Fibroblast of lung (primary cell): ENCODE measurements around the gene EXOC6. TPM values are rescaled to one million over a fixed set of nuclear protein-coding genes. Genes with fewer than 3 reads are reported as not detected.
A peak's percentile ranks its signal among the peaks of the same experiment; 100 is the strongest.

Source experiments
- DNase-seq, 2 donors: peaks; one replicate each; pipeline versions ENCODE4 v3.0.0 to v3.0.0-alpha.2; 2010; ENCODE audit warnings: low read depth in 2 of 2
- H2AFZ ChIP-seq: 2 replicates; pipeline ENCODE4 v1.5.1; 2012; ENCODE audit warnings: low read length, control low read depth, inconsistent platforms
- H3K27ac ChIP-seq: 2 replicates; pipeline ENCODE4 v1.5.1; 2011; ENCODE audit warnings: low read length, control low read depth; ENCODE audit not compliant: insufficient read depth
- H3K27me3 ChIP-seq: 2 replicates; pipeline ENCODE4 v1.5.1; 2011; ENCODE audit warnings: mild to moderate bottlenecking, low read length; ENCODE audit not compliant: control insufficient read depth, insufficient read depth
- H3K36me3 ChIP-seq: 2 replicates; pipeline ENCODE4 v1.5.1; 2011; ENCODE audit warnings: low read length; ENCODE audit not compliant: control insufficient read depth, insufficient read depth
- H3K4me1 ChIP-seq: 2 replicates; pipeline ENCODE4 v1.5.1; 2011; ENCODE audit warnings: low read length; ENCODE audit not compliant: control insufficient read depth, insufficient read depth; ENCODE audit errors: extremely low read depth
- H3K4me2 ChIP-seq: 2 replicates; pipeline ENCODE4 v1.5.1; 2011; ENCODE audit warnings: low read length, control low read depth; ENCODE audit not compliant: insufficient read depth; ENCODE audit errors: extremely low read depth
- H3K4me3 ChIP-seq, 4 experiments: fragments of 200-600 bp in 1 of 4; sonication (generic) in 1 of 4; replicated peaks in 1 of 4; 2 replicates each; pipeline ENCODE4 v1.5.1; 2011 to 2016; ENCODE audit warnings: low read length in 4 of 4, low read depth in 3 of 4, mild to moderate bottlenecking in 3 of 4, control low read depth in 2 of 4, inconsistent platforms in 1 of 4, mixed read lengths in 1 of 4; ENCODE audit not compliant: insufficient read depth in 1 of 4; ENCODE audit errors: control extremely low read depth in 1 of 4
- H3K79me2 ChIP-seq: 2 replicates; pipeline ENCODE4 v1.5.1; 2012; ENCODE audit warnings: mild to moderate bottlenecking, low read length, inconsistent platforms; ENCODE audit not compliant: control insufficient read depth, insufficient read depth
- H3K9ac ChIP-seq: 2 replicates; pipeline ENCODE4 v1.5.1; 2011; ENCODE audit warnings: mild to moderate bottlenecking, low read length, control low read depth; ENCODE audit not compliant: insufficient read depth
- H3K9me3 ChIP-seq: 2 replicates; pipeline ENCODE4 v1.5.1; 2012; ENCODE audit warnings: low read depth, low read length; ENCODE audit not compliant: control insufficient read depth, insufficient read depth
- H4K20me1 ChIP-seq: 2 replicates; pipeline ENCODE4 v1.5.1; 2011; ENCODE audit warnings: low read length; ENCODE audit not compliant: control insufficient read depth, insufficient read depth; ENCODE audit errors: extremely low read depth
- EZH2 ChIP-seq: IDR thresholded peaks from 2 replicates; pipeline ENCODE4 v1.5.1; 2012; ENCODE audit warnings: low read length, control low read depth, mild to moderate bottlenecking; ENCODE audit errors: missing control alignments
- polyA plus RNA-seq, 2 donors: library from polyadenylated mRNA; depleted of rRNA in 1 of 2; stranded (reverse) in 1 of 2; unstranded in 1 of 2; fragments of >200 nt; gene quantifications; 2 replicates each; pipeline ENCODE4 v1.2.1, GENCODE V29; 2011 to 2012; ENCODE audit warnings: missing spikeins in 1 of 2
- total RNA-seq: library from RNA; depleted of rRNA; stranded (reverse); fragments of >200 nt; gene quantifications from 2 replicates; pipeline ENCODE4 v1.2.1, GENCODE V29; 2014
- TF ChIP-seq, protein P1 (sequence below), 2 donors: IDR thresholded peaks in 1 of 2; conservative IDR thresholded peaks in 1 of 2; 1 replicate in 1 of 2; 2 replicates in 1 of 2; pipeline ENCODE4 v1.5.1; 2011 to 2012; ENCODE audit warnings: low read length in 2 of 2, control low read depth in 1 of 2, inconsistent platforms in 1 of 2, low read depth in 1 of 2, mild to moderate bottlenecking in 1 of 2

Gene EXOC6
- total and polyA plus RNA-seq, 2 donors (not counting 1 experiment from before 2014, with no cell fraction given) = 6.2 to 9.2 TPM

- DNase-seq = peak; percentile 70 to 71
- H3K79me2 ChIP-seq = no peaks in the 10 kb centered on the region
- H2AFZ ChIP-seq = no peak overlapping the region
- TF ChIP-seq, protein P1, sequence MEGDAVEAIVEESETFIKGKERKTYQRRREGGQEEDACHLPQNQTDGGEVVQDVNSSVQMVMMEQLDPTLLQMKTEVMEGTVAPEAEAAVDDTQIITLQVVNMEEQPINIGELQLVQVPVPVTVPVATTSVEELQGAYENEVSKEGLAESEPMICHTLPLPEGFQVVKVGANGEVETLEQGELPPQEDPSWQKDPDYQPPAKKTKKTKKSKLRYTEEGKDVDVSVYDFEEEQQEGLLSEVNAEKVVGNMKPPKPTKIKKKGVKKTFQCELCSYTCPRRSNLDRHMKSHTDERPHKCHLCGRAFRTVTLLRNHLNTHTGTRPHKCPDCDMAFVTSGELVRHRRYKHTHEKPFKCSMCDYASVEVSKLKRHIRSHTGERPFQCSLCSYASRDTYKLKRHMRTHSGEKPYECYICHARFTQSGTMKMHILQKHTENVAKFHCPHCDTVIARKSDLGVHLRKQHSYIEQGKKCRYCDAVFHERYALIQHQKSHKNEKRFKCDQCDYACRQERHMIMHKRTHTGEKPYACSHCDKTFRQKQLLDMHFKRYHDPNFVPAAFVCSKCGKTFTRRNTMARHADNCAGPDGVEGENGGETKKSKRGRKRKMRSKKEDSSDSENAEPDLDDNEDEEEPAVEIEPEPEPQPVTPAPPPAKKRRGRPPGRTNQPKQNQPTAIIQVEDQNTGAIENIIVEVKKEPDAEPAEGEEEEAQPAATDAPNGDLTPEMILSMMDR (conservative IDR thresholded peaks at IDR 0.05 in 1 of 2, IDR thresholded peaks at IDR 0.05 in 1 of 2; ENCODE audit: low read depth in 1 of 2, low read length in 2 of 2) = no peak
- TF ChIP-seq EZH2 = no peak
- H3K4me1 ChIP-seq = peaks cover 4% of the 10 kb centered on the region
- no peak overlapping the region for H3K4me3 ChIP-seq
- no peaks in the 10 kb centered on the region for H3K9me3 ChIP-seq
- no peaks in the 10 kb centered on the region for H3K27me3 ChIP-seq
- H3K9ac ChIP-seq = no peak overlapping the region
- no peak overlapping the region for H3K4me2 ChIP-seq
- H3K36me3 ChIP-seq = no peaks in the 10 kb centered on the region
- no peak overlapping the region for H3K27ac ChIP-seq
- H4K20me1 ChIP-seq = no peaks in the 10 kb centered on the region
Observed at GRCh38 chr10:92834986-92835385, 13.3 kb upstream of the EXOC6 start.

DNA sequence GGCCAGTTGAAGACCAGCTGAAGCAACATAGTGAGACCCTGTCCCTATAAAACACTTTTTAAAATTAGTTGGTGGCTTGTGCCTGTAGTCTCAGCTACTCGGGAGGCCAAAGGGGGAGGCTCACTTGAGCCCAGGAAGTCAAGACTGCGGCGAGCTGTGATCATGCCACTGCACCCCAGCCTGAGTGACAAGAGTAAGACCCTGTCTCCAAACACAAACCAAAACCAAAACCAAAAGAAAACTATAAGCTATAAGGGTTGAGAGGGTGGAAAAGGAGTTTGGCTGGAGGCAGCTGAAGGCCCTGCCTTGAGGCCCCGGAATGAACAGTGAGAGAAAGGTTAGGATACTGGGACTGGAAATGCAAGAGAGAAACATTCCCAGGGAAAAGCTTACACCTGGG is 10.9 kb upstream of the EXOC6 start:
- TF ChIP-seq EZH2 = no peak
- TF ChIP-seq, protein P1 (conservative IDR thresholded peaks at IDR 0.05 in 1 of 2, IDR thresholded peaks at IDR 0.05 in 1 of 2; ENCODE audit: low read depth in 1 of 2, low read length in 2 of 2) = no peak
- Histone ChIP-seq H3K79me2 (no peaks in the 10 kb centered on the region), H4K20me1 (no peaks in the 10 kb centered on the region), H3K27me3 (no peaks in the 10 kb centered on the region), H3K27ac (no peak overlapping the region), H3K36me3 (no peaks in the 10 kb centered on the region), H3K9ac (no peak overlapping the region), H2AFZ (no peak overlapping the region), H3K9me3 (no peaks in the 10 kb centered on the region), H3K4me3 (no peak overlapping the region), H3K4me1 (peaks cover 4% of the 10 kb centered on the region), H3K4me2 (no peak overlapping the region)
- no peak for DNase-seq

- no peaks in the 10 kb centered on the region for H3K36me3 ChIP-seq
- DNase-seq = peak; percentile 68 to 70
- no peaks in the 10 kb centered on the region for H4K20me1 ChIP-seq
- no peaks in the 10 kb centered on the region for H3K27me3 ChIP-seq
- H3K79me2 ChIP-seq = no peaks in the 10 kb centered on the region
- peaks cover 4% of the 10 kb centered on the region for H3K4me1 ChIP-seq
- peak overlapping the region; percentile 50 for H2AFZ ChIP-seq
- H3K4me3 ChIP-seq = no peak overlapping the region
- peak overlapping the region; percentile 29 for H3K27ac ChIP-seq
- H3K9me3 ChIP-seq = no peaks in the 10 kb centered on the region
- H3K4me2 ChIP-seq = no peak overlapping the region
- no peak overlapping the region for H3K9ac ChIP-seq
- TF ChIP-seq, protein P1 (conservative IDR thresholded peaks at IDR 0.05 in 1 of 2, IDR thresholded peaks at IDR 0.05 in 1 of 2; ENCODE audit: low read depth in 1 of 2, low read length in 2 of 2) = peak in 1 of 2 donors; percentile 8
- TF ChIP-seq EZH2 = no peak
Observed at GRCh38 chr10:92839191-92840085, 8.9 kb upstream of the EXOC6 start.
